GM19043 (cell line): ENCODE data around the gene ZNF618.

Experiments
- ATAC-seq: cut with Tn5 transposase; IDR thresholded peaks from one replicate; pipeline ENCODE4 v1.9.1; 2021; ENCODE audit warnings: low read depth; ENCODE audit not compliant: unreplicated experiment

ZNF618 gene, protein sequence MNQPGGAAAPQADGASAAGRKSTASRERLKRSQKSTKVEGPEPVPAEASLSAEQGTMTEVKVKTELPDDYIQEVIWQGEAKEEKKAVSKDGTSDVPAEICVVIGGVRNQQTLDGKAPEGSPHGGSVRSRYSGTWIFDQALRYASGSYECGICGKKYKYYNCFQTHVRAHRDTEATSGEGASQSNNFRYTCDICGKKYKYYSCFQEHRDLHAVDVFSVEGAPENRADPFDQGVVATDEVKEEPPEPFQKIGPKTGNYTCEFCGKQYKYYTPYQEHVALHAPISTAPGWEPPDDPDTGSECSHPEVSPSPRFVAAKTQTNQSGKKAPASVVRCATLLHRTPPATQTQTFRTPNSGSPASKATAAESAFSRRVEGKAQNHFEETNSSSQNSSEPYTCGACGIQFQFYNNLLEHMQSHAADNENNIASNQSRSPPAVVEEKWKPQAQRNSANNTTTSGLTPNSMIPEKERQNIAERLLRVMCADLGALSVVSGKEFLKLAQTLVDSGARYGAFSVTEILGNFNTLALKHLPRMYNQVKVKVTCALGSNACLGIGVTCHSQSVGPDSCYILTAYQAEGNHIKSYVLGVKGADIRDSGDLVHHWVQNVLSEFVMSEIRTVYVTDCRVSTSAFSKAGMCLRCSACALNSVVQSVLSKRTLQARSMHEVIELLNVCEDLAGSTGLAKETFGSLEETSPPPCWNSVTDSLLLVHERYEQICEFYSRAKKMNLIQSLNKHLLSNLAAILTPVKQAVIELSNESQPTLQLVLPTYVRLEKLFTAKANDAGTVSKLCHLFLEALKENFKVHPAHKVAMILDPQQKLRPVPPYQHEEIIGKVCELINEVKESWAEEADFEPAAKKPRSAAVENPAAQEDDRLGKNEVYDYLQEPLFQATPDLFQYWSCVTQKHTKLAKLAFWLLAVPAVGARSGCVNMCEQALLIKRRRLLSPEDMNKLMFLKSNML

DNA sequence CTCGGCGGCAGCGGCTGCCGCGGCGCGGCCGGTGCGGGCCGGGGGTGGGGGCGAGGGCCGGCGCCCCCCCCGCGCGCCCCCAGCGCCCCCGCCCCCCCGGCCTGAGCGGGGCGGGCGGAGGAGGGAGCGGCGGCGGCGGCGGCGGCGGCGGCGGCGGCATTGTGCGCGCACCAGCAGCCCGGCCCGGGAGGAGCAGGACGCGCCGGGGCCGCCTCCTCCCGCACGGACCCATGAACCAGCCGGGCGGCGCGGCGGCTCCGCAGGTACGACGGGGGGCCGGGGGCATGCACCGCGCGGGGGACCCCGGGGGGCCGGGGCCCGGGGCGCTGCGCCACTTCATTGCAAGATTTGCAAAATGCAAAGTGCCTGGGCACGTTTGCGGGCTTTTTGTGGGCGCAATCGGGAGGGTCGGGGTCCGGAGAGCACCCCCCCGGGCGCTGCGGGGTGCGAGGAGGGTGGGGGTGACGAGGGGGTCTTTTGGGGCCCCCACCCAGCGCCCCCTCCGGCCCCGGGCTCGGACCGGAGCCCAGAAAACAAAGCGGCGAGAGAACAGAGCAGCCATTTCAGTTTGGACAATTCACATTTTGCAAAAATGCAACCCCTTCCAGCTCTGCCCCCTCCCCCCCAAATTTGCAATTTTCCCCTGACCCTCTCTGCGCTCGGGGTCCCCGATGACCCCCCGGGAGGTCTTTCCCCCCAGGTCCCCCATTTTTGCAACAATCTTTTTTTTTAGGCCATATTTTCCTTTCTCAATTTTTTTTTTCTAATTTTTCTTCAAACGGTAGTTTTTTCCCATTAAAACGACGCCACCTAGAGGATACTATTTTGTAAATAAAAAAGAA is at the start of gene ZNF618:
ZNF618 (plus strand) TSS at position 159 of the 842 bp plus-strand sequence; CDS start at position 231, 72 bp downstream.
- ATAC-seq = no peak

DNA sequence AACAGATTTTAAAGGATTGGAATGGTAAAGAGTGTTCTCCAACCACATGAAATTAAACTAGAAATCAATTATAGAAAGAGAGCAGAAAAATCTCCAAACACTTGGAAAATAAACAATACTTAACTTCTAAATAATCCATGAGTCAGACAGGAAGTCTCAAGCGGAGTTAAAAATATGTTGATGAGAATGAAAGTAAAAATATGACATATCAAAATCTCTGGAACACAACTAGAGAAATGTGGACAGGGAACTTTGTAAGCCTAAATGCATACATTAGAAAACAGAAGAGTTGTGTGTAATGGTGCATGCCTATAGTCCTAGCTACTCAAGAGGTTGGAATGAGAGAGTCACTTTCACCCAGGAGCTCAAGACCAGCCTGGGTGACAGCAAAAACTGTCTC is 47.9 kb upstream of the ZNF618 start:
- ATAC-seq = no peak

DNA sequence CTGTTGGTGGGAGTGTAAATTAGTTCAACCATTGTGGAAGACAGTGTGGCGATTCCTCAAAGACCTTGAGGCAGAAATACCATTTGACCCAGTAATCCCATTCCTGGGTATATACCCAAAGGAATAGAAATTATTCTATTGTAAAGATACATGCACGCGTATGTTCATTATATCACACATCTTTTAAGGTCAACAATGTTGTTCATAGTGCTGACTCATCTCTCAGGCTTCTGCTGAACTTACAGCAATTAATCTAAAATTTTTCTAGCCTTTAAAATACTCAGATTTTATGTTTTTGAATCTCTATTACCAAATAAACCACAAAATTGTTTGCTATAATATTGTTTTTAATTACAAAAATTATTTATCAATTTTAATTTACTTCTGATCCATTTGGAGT is 38.8 kb upstream of the ZNF618 start:
- ATAC-seq = no peak

GRCh38 chr9:113842086-113842485 is 34.0 kb upstream of the ZNF618 start:
- ATAC-seq = no peak

GRCh38 chr9:113844466-113844865 is 31.6 kb upstream of the ZNF618 start:
- ATAC-seq = no peak

- ATAC-seq = no peak
These were observed 24.8 kb upstream of the ZNF618 start for GRCh38 chr9:113851359-113851758.

- no peak for ATAC-seq
These were observed 24.2 kb upstream of the ZNF618 start for GRCh38 chr9:113851873-113852272.

- no peak for ATAC-seq
These were observed 22.8 kb upstream of the ZNF618 start for GRCh38 chr9:113853333-113853732.

GRCh38 chr9:113854310-113854709 is 21.8 kb upstream of the ZNF618 start:
- ATAC-seq = no peak

DNA sequence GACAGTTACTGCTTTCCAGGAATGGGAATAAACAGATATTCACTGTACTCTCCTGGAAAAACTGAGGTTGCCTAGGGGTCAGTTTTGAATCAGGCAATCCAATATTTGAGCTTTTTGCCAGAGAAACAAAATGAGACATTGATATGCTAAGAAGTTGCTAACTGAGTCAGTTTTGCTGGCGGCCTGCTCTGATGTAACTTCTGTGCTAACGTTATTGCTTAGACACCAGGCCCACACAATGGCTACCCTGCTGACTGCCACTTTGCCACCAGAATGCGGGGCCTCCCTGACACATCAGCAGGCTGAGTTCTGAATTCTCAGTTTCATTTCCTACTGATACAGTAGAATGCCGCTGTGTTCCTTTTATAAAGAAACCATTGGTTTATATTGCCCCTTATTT is 18.2 kb upstream of the ZNF618 start:
- no peak for ATAC-seq

- ATAC-seq = no peak
These were observed 17.8 kb upstream of the ZNF618 start for GRCh38 chr9:113858282-113858681.

DNA sequence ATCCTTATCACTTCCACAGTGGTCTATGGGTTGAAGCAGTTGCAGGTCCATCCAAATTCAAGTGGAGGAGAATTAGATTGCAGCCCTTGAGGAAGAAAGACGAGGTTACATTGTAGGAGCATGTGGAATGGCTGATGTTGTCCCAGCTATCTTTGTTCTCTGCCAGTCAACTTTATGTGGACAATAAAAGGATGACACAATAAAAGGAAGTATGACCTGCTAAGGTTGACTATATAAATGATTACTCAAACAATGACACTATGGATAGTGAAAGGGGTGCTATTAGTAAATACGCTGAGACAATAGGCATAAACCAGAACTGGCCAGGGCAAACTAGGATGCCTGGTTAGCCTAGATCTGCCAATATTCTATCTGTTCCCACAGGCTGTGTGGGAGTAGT is 12.8 kb upstream of the ZNF618 start:
- ATAC-seq = no peak

GRCh38 chr9:113868501-113868900 is 7.6 kb upstream of the ZNF618 start:
- no peak for ATAC-seq

DNA sequence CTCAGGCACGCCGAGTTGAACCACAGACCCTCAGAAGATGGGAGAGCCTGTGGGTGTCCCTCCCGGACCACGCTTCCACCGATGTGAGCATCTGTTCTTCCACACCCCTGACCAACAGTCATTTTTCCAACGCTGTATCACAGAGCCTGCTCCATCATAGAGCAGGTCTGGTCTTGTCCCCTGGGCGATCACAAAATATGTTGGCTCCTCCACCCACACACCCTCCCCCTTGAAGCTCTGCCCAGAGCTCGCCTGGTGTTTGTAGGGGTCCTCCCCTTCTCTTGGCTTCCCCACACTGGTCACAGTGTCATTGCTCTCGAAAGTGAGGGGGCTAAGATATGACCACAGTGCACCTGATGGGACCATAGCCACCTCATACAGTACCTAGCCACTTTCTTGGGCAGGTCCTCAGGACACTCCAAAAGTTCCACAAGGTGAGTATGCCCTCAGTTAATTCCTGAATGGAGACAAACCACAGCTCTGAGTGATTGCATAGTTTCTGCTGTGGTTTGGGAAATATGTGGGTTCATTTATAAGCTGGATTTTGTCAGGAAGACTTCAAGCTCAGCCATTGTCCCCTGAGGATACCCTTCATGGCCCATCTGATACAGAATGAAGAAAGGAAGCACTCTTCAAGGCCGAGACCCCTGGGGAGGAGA is 3.5 kb upstream of the ZNF618 start:
- no peak for ATAC-seq

DNA sequence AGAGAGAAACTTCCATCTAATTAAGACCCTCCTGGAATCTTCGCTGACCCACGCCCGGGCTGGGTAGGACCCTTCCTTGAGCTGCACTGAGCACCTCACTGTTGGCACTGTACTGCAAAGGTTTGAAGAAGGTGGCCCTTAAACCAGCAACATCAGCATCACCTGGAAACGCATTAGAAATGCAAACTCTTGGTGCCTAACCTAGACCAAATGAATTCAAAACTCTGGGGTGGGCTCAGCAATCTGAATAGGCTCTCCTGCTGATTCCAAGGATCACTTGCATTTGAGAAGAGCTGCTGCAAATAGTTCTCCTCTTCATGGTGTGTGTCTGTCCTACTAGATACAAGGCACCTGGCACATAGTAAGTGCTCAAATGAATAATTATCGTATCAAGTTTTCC is 2.7 kb upstream of the ZNF618 start:
- ATAC-seq = no peak

- no peak for ATAC-seq
These were observed 2.2 kb upstream of the ZNF618 start for GRCh38 chr9:113873926-113874325.

- ATAC-seq = no peak
These were observed 504 bp upstream of the ZNF618 start for GRCh38 chr9:113875459-113876150.

DNA sequence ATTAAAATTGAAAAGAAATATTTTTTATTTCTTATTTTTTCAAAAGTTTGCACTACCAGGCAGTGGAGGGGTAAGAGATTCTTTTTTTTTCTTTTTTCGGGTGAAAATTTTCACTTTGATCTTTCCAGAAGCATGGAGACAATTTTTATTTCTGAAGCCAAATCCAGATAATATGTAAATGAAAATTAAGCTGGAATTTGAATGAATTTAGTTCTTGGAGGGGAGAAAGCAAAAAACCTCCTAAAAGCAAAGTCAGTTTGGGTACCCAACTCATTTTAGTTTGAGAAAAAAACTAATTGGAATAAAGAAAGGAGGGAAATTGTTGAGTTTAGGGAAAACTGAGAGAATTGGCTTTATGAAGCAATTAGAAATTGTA is 872 bp downstream of the ZNF618 start:
- ATAC-seq = no peak

DNA sequence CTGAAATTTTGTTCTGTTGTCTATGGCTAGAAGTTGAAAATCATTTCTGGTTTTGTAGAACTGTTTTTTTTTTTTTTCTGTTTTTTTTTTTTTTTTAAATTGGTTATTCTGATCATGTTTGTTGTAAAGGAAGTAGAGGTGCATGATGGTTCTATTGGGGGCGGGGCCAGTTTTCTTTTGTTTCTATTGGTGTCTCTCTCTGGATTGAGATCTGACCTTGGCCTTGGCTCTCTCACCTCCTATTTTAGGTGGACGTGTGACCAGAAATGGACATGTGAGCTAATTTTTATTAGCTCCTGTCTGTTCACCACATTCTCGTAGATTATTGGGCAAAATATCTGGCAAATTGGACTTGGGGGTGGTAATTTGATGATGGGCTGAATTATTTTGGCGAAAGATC is 3.2 kb downstream of the ZNF618 start:
- no peak for ATAC-seq

GRCh38 chr9:113879911-113880310 is 3.8 kb downstream of the ZNF618 start:
- ATAC-seq = no peak
